T-cell (primary cell): ENCODE results near the gene KCNH2. TPM values are rescaled to one million over a fixed set of nuclear protein-coding genes. Genes with fewer than 3 reads are reported as not detected.

Experiments used
- ATAC-seq, 4 experiments: fragments of 200-7000 bp in 3 of 4; fragments of 150-1000 bp in 1 of 4; cut with Tn5 transposase; replicated peaks in 1 of 4; 1 replicate in 3 of 4; 2 replicates in 1 of 4; pipeline ENCODE4 v1.10.0; 2021; ENCODE audit warnings: moderate library complexity in 3 of 4, mild to moderate bottlenecking in 2 of 4, moderate number of reproducible peaks in 1 of 4
- CTCF ChIA-PET, 2 donors: fragments of 300-600 bp; sonication (Branson Sonifier 250); formaldehyde crosslinking; loops; one replicate each; lab custom pipeline; 2022; ENCODE audit warnings: antibody characterized with exemption in 2 of 2; lab: Charles Lee
- POLR2A ChIA-PET, 2 donors: fragments of 300-600 bp; sonication (Branson Sonifier 250); formaldehyde crosslinking; loops; one replicate each; lab custom pipeline; 2022; ENCODE audit warnings: antibody characterized with exemption in 2 of 2; lab: Charles Lee
- DNase-seq, 35 experiments: peaks; one replicate each; pipeline versions ENCODE4 v3.0.0 to v3.0.0-alpha.2; 2013 to 2023
- H3K27ac ChIP-seq: one replicate; pipeline ENCODE4 v1.5.1; 2013; ENCODE audit warnings: low read length
- H3K27me3 ChIP-seq, 2 experiments: replicated peaks in 1 of 2; 1 replicate in 1 of 2; 2 replicates in 1 of 2; pipeline versions ENCODE4 v1.6.1 to v1.7.0; 2013; ENCODE audit warnings: low read length in 1 of 2, mixed read lengths in 1 of 2; ENCODE audit not compliant: control insufficient read depth in 2 of 2, insufficient read depth in 2 of 2; ENCODE audit errors: extremely low read depth in 1 of 2
- H3K36me3 ChIP-seq, 2 donors: 1 replicate in 1 of 2; 2 replicates in 1 of 2; pipeline versions ENCODE4 v1.6.1 to v1.7.0; 2013; ENCODE audit warnings: low read length in 1 of 2; ENCODE audit not compliant: control insufficient read depth in 2 of 2, insufficient read depth in 1 of 2; ENCODE audit errors: extremely low read depth in 1 of 2
- H3K4me1 ChIP-seq, 2 experiments: 1 replicate in 1 of 2; 2 replicates in 1 of 2; pipeline versions ENCODE4 v1.6.1 to v1.7.0; 2013; ENCODE audit warnings: low read length in 2 of 2, mixed read lengths in 1 of 2; ENCODE audit not compliant: insufficient read depth in 2 of 2, control insufficient read depth in 1 of 2; ENCODE audit errors: extremely low read depth in 1 of 2
- H3K4me3 ChIP-seq, 2 donors: 1 replicate in 1 of 2; 2 replicates in 1 of 2; pipeline versions ENCODE4 v1.5.1 to v1.7.0; 2013; ENCODE audit warnings: mild to moderate bottlenecking in 2 of 2, low read length in 1 of 2, moderate library complexity in 1 of 2; ENCODE audit not compliant: control insufficient read depth in 1 of 2; ENCODE audit errors: extremely low read depth in 1 of 2
- H3K9me3 ChIP-seq: 2 replicates; pipeline ENCODE4 v1.7.0; 2013
- H3K27ac Mint-ChIP-seq, 2 donors: one replicate each; pipeline ENCODE4 v1.8.0; 2020 to 2021; ENCODE audit warnings: mild to moderate bottlenecking in 2 of 2, mixed read lengths in 2 of 2
- H3K27me3 Mint-ChIP-seq, 2 donors: one replicate each; pipeline ENCODE4 v1.8.0; 2021 to 2022; ENCODE audit warnings: mixed read lengths in 2 of 2
- H3K36me3 Mint-ChIP-seq: one replicate; pipeline ENCODE4 v1.8.0; 2021; ENCODE audit warnings: mixed read lengths
- H3K4me1 Mint-ChIP-seq, 3 donors: one replicate each; pipeline ENCODE4 v1.8.0; 2020 to 2022; ENCODE audit warnings: mixed read lengths in 3 of 3, mild to moderate bottlenecking in 1 of 3
- H3K4me3 Mint-ChIP-seq, 3 donors: one replicate each; pipeline ENCODE4 v1.8.0; 2020 to 2022; ENCODE audit warnings: mild to moderate bottlenecking in 3 of 3, mixed read lengths in 3 of 3, moderate library complexity in 3 of 3
- H3K9me3 Mint-ChIP-seq, 3 donors: one replicate each; pipeline ENCODE4 v1.8.0; 2020 to 2022; ENCODE audit warnings: mixed read lengths in 3 of 3
- WGBS: methylation state at CpG from one replicate; pipeline ENCODE4 v1.1.5; 2013; ENCODE audit warnings: missing lambda C conversion rate; ENCODE audit not compliant: insufficient coverage; 5-methylcytosine and 5-hydroxymethylcytosine counted together
- total RNA-seq, 35 experiments: library from RNA in 6 of 35; stranded (reverse) in 6 of 35; fragments of 120-200 nt in 1 of 35; gene quantifications; one replicate each; pipeline versions ENCODE4 v1.2.1 to v1.2.4 and lab custom pipeline; 2013 to 2026

KCNH2 gene
- total RNA-seq, 5 donors from 2014 or later (not counting 1 experiment from before 2014, with no cell fraction given) = 2.9 to 4.6 (median 3.0) TPM

DNA sequence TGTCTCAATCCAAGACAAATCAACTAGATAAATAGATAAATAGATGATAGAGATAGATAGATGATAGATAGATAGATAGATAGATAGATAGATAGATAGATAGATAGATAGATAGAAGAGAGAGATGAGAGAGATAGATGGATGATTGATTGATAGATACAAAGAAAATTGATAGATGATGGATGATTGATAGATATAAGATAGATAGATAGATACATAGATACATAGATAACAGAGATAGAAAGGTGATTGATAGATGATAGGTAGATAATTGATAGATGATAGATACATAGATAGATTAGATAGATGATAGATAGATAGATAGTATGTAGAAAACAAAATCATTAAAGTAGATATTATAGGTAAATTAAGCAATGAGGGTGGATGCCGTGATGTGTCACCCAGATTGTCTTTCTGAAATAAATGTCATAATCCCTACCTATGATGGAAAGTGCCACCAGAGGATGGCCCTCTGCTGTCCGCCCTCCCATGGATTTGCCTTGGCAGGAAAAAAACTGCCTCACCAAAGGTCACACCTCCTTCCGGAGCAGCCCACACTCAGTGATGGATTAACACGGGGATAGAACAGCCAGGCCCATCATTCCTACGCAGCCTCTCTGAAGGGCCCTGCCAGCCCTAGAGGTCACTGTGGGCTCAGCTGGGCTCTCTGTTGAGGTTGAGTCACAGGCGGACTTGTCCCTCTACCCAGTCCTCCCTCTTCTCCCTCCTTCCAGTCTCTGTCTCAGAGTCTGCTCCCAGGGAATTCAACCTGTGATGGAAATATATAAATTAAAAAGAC lies 50.8 kb downstream of the KCNH2 start:
- H3K9me3 ChIP-seq = no peaks in the 10 kb centered on the region
- Mint-ChIP-seq H3K27me3 (peaks cover 9 to 14% of the 10 kb centered on the region in 2 donors), H3K4me3 (no peak overlapping the region), H3K9me3 (no peaks in the 10 kb centered on the region), H3K27ac (no peak overlapping the region), H3K4me1 (peaks cover 20 to 24% (median 22%) of the 10 kb centered on the region in 3 donors), H3K36me3 (no peaks in the 10 kb centered on the region)
- no peaks in the 10 kb centered on the region for H3K36me3 ChIP-seq
- ATAC-seq (no peak), DNase-seq (no peak)
- peaks cover 6 to 21% of the 10 kb centered on the region in 2 experiments for H3K4me1 ChIP-seq
- ChIA-PET POLR2A (no interaction called here), CTCF (no interaction called here)
- no peak overlapping the region for H3K4me3 ChIP-seq
- H3K27ac ChIP-seq = no peak overlapping the region
- 83% methylated on average over 3 of the region's 6 CpGs for WGBS
- H3K27me3 ChIP-seq = peaks cover 3 to 5% of the 10 kb centered on the region in 2 experiments

DNA sequence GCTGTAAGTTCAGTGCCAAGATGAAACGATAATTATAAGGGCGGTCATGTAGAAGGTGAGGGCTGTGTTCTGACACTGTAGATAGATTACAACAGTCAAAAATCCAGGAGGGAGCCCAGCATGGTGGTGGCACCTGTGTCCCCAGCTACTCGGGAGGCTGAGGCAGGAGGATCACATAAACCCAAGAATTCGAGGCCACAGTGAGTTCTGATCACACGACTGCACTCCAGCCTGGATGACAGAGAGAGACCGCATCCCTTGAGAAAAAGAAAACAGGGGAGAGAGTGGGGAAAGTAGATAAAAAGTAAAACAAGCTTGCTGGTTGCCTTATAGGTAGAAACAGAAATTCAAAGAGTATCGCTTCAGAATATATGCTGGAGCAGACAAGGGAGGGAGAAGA lies 52.1 kb downstream of the KCNH2 start:
- POLR2A ChIA-PET = interaction anchor here in 1 of 2 donors (0.6 kb wide), 1 partner anchor 1003 kb away, joined by 3 read pairs; no protein-coding TSS in a partner anchor
- DNase-seq = no peak
- no peak overlapping the region for H3K27ac ChIP-seq
- Mint-ChIP-seq H3K36me3 (no peaks in the 10 kb centered on the region), H3K9me3 (no peaks in the 10 kb centered on the region), H3K27ac (no peak overlapping the region), H3K4me3 (no peak overlapping the region), H3K4me1 (peaks cover 15 to 23% (median 20%) of the 10 kb centered on the region in 3 donors), H3K27me3 (peaks cover 9 to 14% of the 10 kb centered on the region in 2 donors)
- H3K4me1 ChIP-seq = peaks cover 4 to 18% of the 10 kb centered on the region in 2 experiments
- H3K4me3 ChIP-seq = no peak overlapping the region
- CTCF ChIA-PET = interaction anchor here in 1 of 2 donors (0.8 kb wide), 1 partner anchor 48 kb away, joined by 3 read pairs; no protein-coding TSS in a partner anchor
- peaks cover 3% of the 10 kb centered on the region in 2 experiments for H3K27me3 ChIP-seq
- no peak for ATAC-seq
- WGBS = 94% methylated on average over 5 of the region's 7 CpGs
- no peaks in the 10 kb centered on the region for H3K36me3 ChIP-seq
- no peaks in the 10 kb centered on the region for H3K9me3 ChIP-seq

DNA sequence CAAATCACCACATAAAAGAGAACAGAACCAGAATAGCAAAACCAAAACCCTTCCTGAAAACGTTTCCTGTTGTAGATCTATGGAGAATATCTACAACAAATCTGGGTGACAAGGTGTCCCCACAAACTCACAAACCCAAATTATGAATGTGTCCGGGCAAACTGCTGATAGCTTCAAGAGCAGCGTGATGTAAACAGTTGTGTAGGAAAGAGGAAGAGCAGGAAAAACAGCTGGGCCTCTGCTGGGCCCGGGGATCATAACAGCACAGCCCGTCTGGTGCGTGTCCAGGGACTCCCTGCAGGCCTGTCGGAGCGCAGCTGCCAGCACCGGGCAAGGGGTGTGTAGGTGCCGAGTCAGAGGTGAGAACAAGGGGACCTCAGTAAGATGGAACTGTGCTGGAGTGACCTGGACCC lies 53.7 kb downstream of the KCNH2 start:
- no peaks in the 10 kb centered on the region for H3K36me3 Mint-ChIP-seq
- no peaks in the 10 kb centered on the region for H3K9me3 Mint-ChIP-seq
- Histone ChIP-seq H3K27me3 (peaks cover 3% of the 10 kb centered on the region in 2 experiments), H3K9me3 (no peaks in the 10 kb centered on the region), H3K36me3 (no peaks in the 10 kb centered on the region), H3K4me1 (peaks cover 4 to 12% of the 10 kb centered on the region in 2 experiments), H3K27ac (no peak overlapping the region), H3K4me3 (no peak overlapping the region)
- CTCF ChIA-PET = interaction anchor here in 1 of 2 donors (0.6 kb wide), 2 partner anchors 281 to 567 kb away, joined by 3 read pairs; no protein-coding TSS in a partner anchor
- POLR2A ChIA-PET = interaction anchor here in 1 of 2 donors (0.5 kb wide), 1 partner anchor 30 kb away, joined by 4 read pairs; no protein-coding TSS in a partner anchor
- ATAC-seq (peak in 1 of 4 experiments; percentile 48), DNase-seq (no peak)
- 37% methylated on average over 4 of the region's 10 CpGs for WGBS
- no peak overlapping the region for H3K27ac Mint-ChIP-seq
- peaks cover 14 to 23% (median 17%) of the 10 kb centered on the region in 3 donors for H3K4me1 Mint-ChIP-seq
- peaks cover 9 to 19% of the 10 kb centered on the region in 2 donors for H3K27me3 Mint-ChIP-seq
- peak overlapping the region in 1 of 3 donors; percentile 58 for H3K4me3 Mint-ChIP-seq

DNA sequence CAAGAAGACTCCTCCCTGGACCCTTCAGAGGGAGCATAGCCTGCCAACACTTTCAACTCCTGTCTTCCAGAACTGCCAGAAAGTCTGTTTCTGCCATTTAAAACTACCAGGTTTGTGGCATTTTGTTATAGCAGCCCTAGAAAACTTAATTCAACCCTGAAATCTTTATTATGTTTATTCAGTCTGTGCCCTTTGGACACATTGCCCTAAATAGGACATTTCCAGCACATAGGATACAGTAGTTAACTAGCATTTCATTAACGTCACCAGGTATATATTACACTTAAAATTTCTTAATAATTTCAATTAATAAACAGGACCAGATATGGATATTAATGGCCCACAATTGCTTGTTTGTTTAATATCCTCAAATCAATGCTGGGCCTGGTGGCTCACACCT lies 54.3 kb downstream of the KCNH2 start:
- Histone ChIP-seq H3K27ac (no peak overlapping the region), H3K4me3 (no peak overlapping the region), H3K36me3 (no peaks in the 10 kb centered on the region), H3K4me1 (peaks cover 4 to 12% of the 10 kb centered on the region in 2 experiments), H3K27me3 (peaks cover 3 to 6% of the 10 kb centered on the region in 2 experiments), H3K9me3 (no peaks in the 10 kb centered on the region)
- POLR2A ChIA-PET = no interaction called here
- no CpG with 5 or more reads among the region's 1 CpG for WGBS
- Mint-ChIP-seq H3K4me3 (no peak overlapping the region), H3K27me3 (peaks cover 13 to 22% of the 10 kb centered on the region in 2 donors), H3K27ac (no peak overlapping the region), H3K4me1 (peaks cover 14 to 23% (median 17%) of the 10 kb centered on the region in 3 donors), H3K9me3 (no peaks in the 10 kb centered on the region), H3K36me3 (no peaks in the 10 kb centered on the region)
- CTCF ChIA-PET = interaction anchor here in 1 of 2 donors (0.6 kb wide), 2 partner anchors 280 to 566 kb away, joined by 3 read pairs; no protein-coding TSS in a partner anchor
- ATAC-seq = no peak
- DNase-seq = no peak

DNA sequence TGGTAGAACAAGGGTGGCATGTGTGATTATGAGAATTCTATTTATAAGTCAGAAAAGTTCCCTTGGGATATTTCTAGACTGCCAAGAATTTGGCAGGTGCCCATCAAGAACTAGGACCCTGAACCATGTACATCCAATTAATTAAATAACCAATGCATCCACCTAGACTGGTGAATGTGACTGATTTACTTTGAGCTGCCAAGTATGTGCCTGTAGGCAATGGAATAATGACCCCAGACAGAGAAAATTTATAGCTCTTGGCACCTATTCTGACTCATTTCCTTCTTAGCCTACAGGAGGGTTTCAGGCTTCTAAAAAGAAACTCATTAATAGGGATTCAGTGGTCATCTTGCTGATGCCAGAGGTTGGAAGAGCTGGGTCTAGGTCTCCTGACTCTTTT lies 54.9 kb downstream of the KCNH2 start:
- CTCF ChIA-PET = no interaction called here
- no peaks in the 10 kb centered on the region for H3K9me3 Mint-ChIP-seq
- POLR2A ChIA-PET = no interaction called here
- ATAC-seq (no peak), DNase-seq (no peak)
- Histone ChIP-seq H3K27ac (no peak overlapping the region), H3K9me3 (no peaks in the 10 kb centered on the region), H3K4me1 (peaks cover 4 to 12% of the 10 kb centered on the region in 2 experiments), H3K27me3 (peaks cover 6% of the 10 kb centered on the region in 2 experiments), H3K36me3 (no peaks in the 10 kb centered on the region), H3K4me3 (no peak overlapping the region)
- no peak overlapping the region for H3K4me3 Mint-ChIP-seq
- no peaks in the 10 kb centered on the region for H3K36me3 Mint-ChIP-seq
- H3K27me3 Mint-ChIP-seq = peaks cover 16 to 22% of the 10 kb centered on the region in 2 donors
- H3K4me1 Mint-ChIP-seq = peaks cover 14 to 23% (median 17%) of the 10 kb centered on the region in 3 donors
- no peak overlapping the region for H3K27ac Mint-ChIP-seq

DNA sequence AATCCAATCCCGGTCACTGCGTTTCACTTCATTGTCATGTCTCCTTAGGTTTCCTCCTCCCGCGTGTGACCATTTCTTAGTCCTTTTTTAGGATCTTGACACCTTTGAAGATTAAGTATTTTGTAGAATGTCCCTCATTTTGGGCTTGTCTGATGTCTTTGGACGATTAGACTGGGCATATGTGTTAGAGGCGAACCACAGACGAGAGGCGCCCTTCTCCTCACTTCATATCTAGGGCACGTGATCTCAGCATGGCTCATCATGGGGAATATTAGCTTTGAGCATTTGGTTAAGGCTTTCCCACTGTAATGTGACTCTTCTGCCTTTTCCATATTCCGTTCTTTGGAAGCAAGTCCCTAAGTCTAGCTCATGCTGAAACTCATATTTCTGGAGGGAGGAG lies 59.0 kb downstream of the KCNH2 start:
- peaks cover 4 to 13% (median 8%) of the 10 kb centered on the region in 3 donors for H3K4me1 Mint-ChIP-seq
- H3K27ac ChIP-seq = no peak overlapping the region
- no peaks in the 10 kb centered on the region for H3K9me3 ChIP-seq
- no peaks in the 10 kb centered on the region for H3K36me3 ChIP-seq
- POLR2A ChIA-PET = no interaction called here
- no peaks in the 10 kb centered on the region for H3K36me3 Mint-ChIP-seq
- no peak overlapping the region for H3K27ac Mint-ChIP-seq
- ATAC-seq (no peak), DNase-seq (no peak)
- CTCF ChIA-PET = no interaction called here
- H3K4me3 Mint-ChIP-seq = no peak overlapping the region
- peaks cover 16% of the 10 kb centered on the region in 2 donors for H3K27me3 Mint-ChIP-seq
- WGBS = 92% methylated on average over 2 of the region's 10 CpGs
- no peak overlapping the region for H3K4me3 ChIP-seq
- H3K4me1 ChIP-seq = peaks cover 4 to 6% of the 10 kb centered on the region in 2 experiments
- no peaks in the 10 kb centered on the region for H3K9me3 Mint-ChIP-seq
- peaks cover 3 to 7% of the 10 kb centered on the region in 2 experiments for H3K27me3 ChIP-seq
